CD4-positive, CD25-positive, alpha-beta regulatory T cell (primary cell): ENCODE results near the gene B4GALNT4. TPM values are rescaled to one million over a fixed set of nuclear protein-coding genes. Genes with fewer than 3 reads are reported as not detected.
A peak's percentile ranks its signal among the peaks of the same experiment; 100 is the strongest.

Source experiments
- ATAC-seq, 2 donors: fragments of 150-1000 bp; cut with Tn5 transposase; one replicate each; pipeline ENCODE4 v1.10.0; 2021; ENCODE audit warnings: low read depth in 2 of 2, moderate number of reproducible peaks in 2 of 2, moderate library complexity in 1 of 2
- DNase-seq, 3 donors: peaks; one replicate each; pipeline versions ENCODE4 v3.0.0 to v3.0.0-alpha.2; 2012 to 2022; ENCODE audit warnings: mixed read lengths in 1 of 3
- H3K27ac ChIP-seq: one replicate; pipeline ENCODE4 v1.7.0; 2013; ENCODE audit warnings: mild to moderate bottlenecking, low read length; ENCODE audit not compliant: insufficient read depth, poor library complexity, severe bottlenecking
- H3K27me3 ChIP-seq: one replicate; pipeline ENCODE4 v1.7.0; 2013; ENCODE audit warnings: low read length; ENCODE audit not compliant: control insufficient read depth, insufficient read depth
- H3K36me3 ChIP-seq: one replicate; pipeline ENCODE4 v1.7.0; 2013; ENCODE audit warnings: mild to moderate bottlenecking, low read length, moderate library complexity; ENCODE audit not compliant: control insufficient read depth, insufficient read depth
- H3K4me1 ChIP-seq: 2 replicates; pipeline ENCODE4 v1.7.0; 2013; ENCODE audit warnings: mild to moderate bottlenecking, low read length; ENCODE audit not compliant: insufficient read depth, control insufficient read depth, poor library complexity, severe bottlenecking
- H3K4me3 ChIP-seq: one replicate; pipeline ENCODE4 v1.7.0; 2013; ENCODE audit warnings: low read depth, mild to moderate bottlenecking, low read length, moderate library complexity
- H3K9me3 ChIP-seq, 2 experiments: 1 replicate in 1 of 2; 2 replicates in 1 of 2; pipeline ENCODE4 v1.7.0; 2013; ENCODE audit warnings: low read length in 2 of 2, mild to moderate bottlenecking in 1 of 2, moderate library complexity in 1 of 2; ENCODE audit not compliant: control insufficient read depth in 2 of 2
- H3K27ac Mint-ChIP-seq, 3 donors: one replicate each; pipeline ENCODE4 v1.8.0; 2020 to 2022; ENCODE audit warnings: mild to moderate bottlenecking in 3 of 3, mixed read lengths in 3 of 3, moderate library complexity in 2 of 3
- H3K27me3 Mint-ChIP-seq: one replicate; pipeline ENCODE4 v1.8.0; 2022; ENCODE audit warnings: mild to moderate bottlenecking, mixed read lengths
- H3K36me3 Mint-ChIP-seq: one replicate; pipeline ENCODE4 v1.8.0; 2020; ENCODE audit warnings: mixed read lengths
- H3K4me1 Mint-ChIP-seq, 4 donors: one replicate each; pipeline ENCODE4 v1.8.0; 2020 to 2022; ENCODE audit warnings: mixed read lengths in 4 of 4, mild to moderate bottlenecking in 1 of 4
- H3K4me3 Mint-ChIP-seq, 4 donors: one replicate each; pipeline ENCODE4 v1.8.0; 2020 to 2022; ENCODE audit warnings: mild to moderate bottlenecking in 4 of 4, mixed read lengths in 4 of 4, moderate library complexity in 3 of 4
- H3K9me3 Mint-ChIP-seq, 7 donors: one replicate each; pipeline ENCODE4 v1.8.0; 2020 to 2022; ENCODE audit warnings: mixed read lengths in 7 of 7, mild to moderate bottlenecking in 3 of 7, moderate library complexity in 2 of 7
- polyA plus RNA-seq, 4 donors: library from polyadenylated mRNA; unstranded; fragments of 300-500 nt; fragmentation: Illumina TruSeq; gene quantifications; one replicate each; pipeline ENCODE4 v1.2.3, GENCODE V29; 2021
- total RNA-seq: library from RNA; stranded (reverse); gene quantifications from one replicate; pipeline ENCODE4 v1.2.3, GENCODE V29; 2022

Gene B4GALNT4
- total and polyA plus RNA-seq, 5 donors from 2014 or later: 0.99 TPM; not detected in 4

- Mint-ChIP-seq H3K9me3 (no peaks in the 10 kb centered on the region), H3K36me3 (no peaks in the 10 kb centered on the region), H3K27ac (no peak overlapping the region), H3K27me3 (no peaks in the 10 kb centered on the region), H3K4me3 (no peak overlapping the region), H3K4me1 (peaks cover 0 to 12% (median 0%) of the 10 kb centered on the region in 4 donors)
- H3K27me3 ChIP-seq: no peaks in the 10 kb centered on the region
- peaks cover 18% of the 10 kb centered on the region for H3K4me1 ChIP-seq
- DNase-seq (no peak), ATAC-seq (no peak)
- no peak overlapping the region for H3K27ac ChIP-seq
- no peaks in the 10 kb centered on the region for H3K9me3 ChIP-seq
- H3K4me3 ChIP-seq: no peak overlapping the region
- H3K36me3 ChIP-seq: no peaks in the 10 kb centered on the region
Observed at GRCh38 chr11:403021-403760, 33.9 kb downstream of the B4GALNT4 start.

- Mint-ChIP-seq H3K36me3 (no peaks in the 10 kb centered on the region), H3K4me3 (peak overlapping the region in 1 of 4 donors; percentile 69), H3K27me3 (no peaks in the 10 kb centered on the region), H3K9me3 (no peaks in the 10 kb centered on the region), H3K4me1 (peaks cover 0 to 15% (median 0%) of the 10 kb centered on the region in 4 donors), H3K27ac (no peak overlapping the region)
- Histone ChIP-seq H3K4me3 (no peak overlapping the region), H3K27me3 (no peaks in the 10 kb centered on the region), H3K9me3 (no peaks in the 10 kb centered on the region), H3K27ac (no peak overlapping the region), H3K4me1 (peaks cover 18% of the 10 kb centered on the region), H3K36me3 (no peaks in the 10 kb centered on the region)
- no peak for DNase-seq
- ATAC-seq: no peak
Observed at GRCh38 chr11:403761-404431, 34.6 kb downstream of the B4GALNT4 start.

- Mint-ChIP-seq H3K27me3 (no peaks in the 10 kb centered on the region), H3K27ac (peak overlapping the region in 1 of 3 donors; percentile 14), H3K4me1 (peaks cover 0 to 23% (median 0%) of the 10 kb centered on the region in 4 donors), H3K4me3 (peak overlapping the region in 2 of 4 donors; percentile 54 to 80), H3K9me3 (no peaks in the 10 kb centered on the region), H3K36me3 (no peaks in the 10 kb centered on the region)
- Histone ChIP-seq H3K27me3 (no peaks in the 10 kb centered on the region), H3K4me1 (peaks cover 19% of the 10 kb centered on the region), H3K9me3 (no peaks in the 10 kb centered on the region), H3K36me3 (no peaks in the 10 kb centered on the region), H3K27ac (no peak overlapping the region), H3K4me3 (no peak overlapping the region)
- ATAC-seq (no peak), DNase-seq (no peak)
Observed at GRCh38 chr11:404551-405264, 35.4 kb downstream of the B4GALNT4 start.

GRCh38 chr11:405323-405953 lies 36.1 kb downstream of the B4GALNT4 start:
- Mint-ChIP-seq H3K9me3 (no peaks in the 10 kb centered on the region), H3K36me3 (no peaks in the 10 kb centered on the region), H3K27me3 (no peaks in the 10 kb centered on the region), H3K4me1 (peaks cover 0 to 25% (median 0%) of the 10 kb centered on the region in 4 donors), H3K27ac (peak overlapping the region in 1 of 3 donors; percentile 80), H3K4me3 (peak overlapping the region; percentile 50 to 64 (median 58))
- H3K36me3 ChIP-seq: no peaks in the 10 kb centered on the region
- no peak overlapping the region for H3K4me3 ChIP-seq
- H3K9me3 ChIP-seq: no peaks in the 10 kb centered on the region
- H3K27ac ChIP-seq: no peak overlapping the region
- H3K27me3 ChIP-seq: no peaks in the 10 kb centered on the region
- H3K4me1 ChIP-seq: peaks cover 21% of the 10 kb centered on the region
- DNase-seq (no peak), ATAC-seq (no peak)

GRCh38 chr11:405954-406795 lies 36.9 kb downstream of the B4GALNT4 start:
- no peaks in the 10 kb centered on the region for H3K9me3 ChIP-seq
- DNase-seq: no peak
- Mint-ChIP-seq H3K27me3 (no peaks in the 10 kb centered on the region), H3K9me3 (no peaks in the 10 kb centered on the region), H3K4me1 (peaks cover 0 to 25% (median 0%) of the 10 kb centered on the region in 4 donors), H3K27ac (no peak overlapping the region), H3K36me3 (no peaks in the 10 kb centered on the region), H3K4me3 (peak overlapping the region in 2 of 4 donors; percentile 26 to 54)
- H3K36me3 ChIP-seq: no peaks in the 10 kb centered on the region
- ATAC-seq: no peak
- peaks cover 21% of the 10 kb centered on the region for H3K4me1 ChIP-seq
- H3K27ac ChIP-seq: peak overlapping the region; percentile 80
- H3K4me3 ChIP-seq: no peak overlapping the region
- H3K27me3 ChIP-seq: no peaks in the 10 kb centered on the region

- no peaks in the 10 kb centered on the region for H3K27me3 ChIP-seq
- Mint-ChIP-seq H3K9me3 (no peaks in the 10 kb centered on the region), H3K4me3 (no peak overlapping the region), H3K36me3 (no peaks in the 10 kb centered on the region), H3K27ac (peak overlapping the region in 1 of 3 donors; percentile 51), H3K27me3 (no peaks in the 10 kb centered on the region), H3K4me1 (peaks cover 0 to 25% (median 0%) of the 10 kb centered on the region in 4 donors)
- no peaks in the 10 kb centered on the region for H3K36me3 ChIP-seq
- ATAC-seq (peak; percentile 88 to 90), DNase-seq (peak; percentile 92 to 97 (median 94))
- no peaks in the 10 kb centered on the region for H3K9me3 ChIP-seq
- H3K4me1 ChIP-seq: peaks cover 21% of the 10 kb centered on the region
- H3K27ac ChIP-seq: peak overlapping the region; percentile 80
- no peak overlapping the region for H3K4me3 ChIP-seq
Observed at GRCh38 chr11:406796-407650, 37.7 kb downstream of the B4GALNT4 start.
